NB4 (cell line): ENCODE data around the gene SCYGR7.

Experiments
- CTCF ChIP-seq: IDR thresholded peaks from one replicate; pipeline ENCODE4 v1.5.1; 2012; ENCODE audit warnings: low read depth, low read length
- POLR2A ChIP-seq: IDR thresholded peaks from 2 replicates; pipeline ENCODE4 v1.6.1; 2011; ENCODE audit warnings: mild to moderate bottlenecking; ENCODE audit not compliant: insufficient read length; ENCODE audit errors: extremely low read depth

GRCh38 chr2:227701556-227701955 lies 26.6 kb upstream of the SCYGR7 start:
- TF ChIP-seq POLR2A = no peak
- no peak for TF ChIP-seq CTCF
